ENCODE data around the gene DACT2.

- TF ChIP-seq GATA3 (IDR thresholded peaks at IDR 0.05; ENCODE audit: low read depth, low read length) = no peak
- TF ChIP-seq GATA2 (IDR thresholded peaks at IDR 0.05; ENCODE audit: low read depth, low read length) = no peak
Observed at GRCh38 chr6:168274037-168274952, 45.3 kb downstream of the DACT2 start.
